WI38 (cell line): ENCODE measurements around the gene SCNN1A.

Experiments used
- H3K4me3 ChIP-seq: 2 replicates; pipeline ENCODE4 v1.5.1; 2011; ENCODE audit warnings: low read depth, mild to moderate bottlenecking, control low read depth, low read length
- CTCF ChIP-seq: IDR thresholded peaks from 2 replicates; pipeline ENCODE4 v1.5.1; 2012; ENCODE audit warnings: low read depth, mild to moderate bottlenecking, control low read depth, low read length

The SCNN1A gene

GRCh38 chr12:6307529-6307928 is 67.8 kb downstream of the SCNN1A start:
- H3K4me3 ChIP-seq, result no peak overlapping the region
- TF ChIP-seq CTCF, result no peak

GRCh38 chr12:6306599-6307220 is 68.7 kb downstream of the SCNN1A start:
- no peak for TF ChIP-seq CTCF
- no peak overlapping the region for H3K4me3 ChIP-seq

- no peak for TF ChIP-seq CTCF
- no peak overlapping the region for H3K4me3 ChIP-seq
These were observed 69.2 kb downstream of the SCNN1A start for GRCh38 chr12:6306151-6306550.

- TF ChIP-seq CTCF, result no peak
- H3K4me3 ChIP-seq, result no peak overlapping the region
These were observed 72.3 kb downstream of the SCNN1A start for GRCh38 chr12:6303071-6303470.

GRCh38 chr12:6302621-6303020 is 72.7 kb downstream of the SCNN1A start:
- no peak for TF ChIP-seq CTCF

GRCh38 chr12:6301721-6302120 is 73.6 kb downstream of the SCNN1A start:
- no peak overlapping the region for H3K4me3 ChIP-seq
- no peak for TF ChIP-seq CTCF

More at GRCh38 chr12:6302621-6303020, 72.7 kb downstream of the SCNN1A start:
- no peak overlapping the region for H3K4me3 ChIP-seq

- no peak for TF ChIP-seq CTCF
- H3K4me3 ChIP-seq, result no peak overlapping the region
These were observed 78.2 kb downstream of the SCNN1A start for GRCh38 chr12:6297170-6297569.
